Inferior parietal cortex (tissue), 1 donor: ENCODE measurements around the gene GTF3C5.

ENCODE experiments used
- DNase-seq: peaks from one replicate; pipeline ENCODE4 v3.0.0-alpha.2; 2016; ENCODE audit errors: extremely low spot score

Gene GTF3C5

GRCh38 chr9:133107245-133107722, 76.5 kb downstream of the GTF3C5 start:
- no peak for DNase-seq
